Activated effector memory CD4-positive, alpha-beta T cell treated with anti-CD3 and anti-CD28 coated beads, Interleukin-2, amount 50 U/mL, for 16 hours (primary cell): ENCODE data around the gene DDIT4.
"Not testable (repeated sequence)": the region's sequence is repeated elsewhere in the genome, so short reads cannot be mapped to it uniquely, and the experiment has no call there.

ENCODE experiments used
- DNase-seq: peaks from one replicate; pipeline ENCODE4 v3.0.0-alpha.2; 2020

Gene DDIT4

DNA sequence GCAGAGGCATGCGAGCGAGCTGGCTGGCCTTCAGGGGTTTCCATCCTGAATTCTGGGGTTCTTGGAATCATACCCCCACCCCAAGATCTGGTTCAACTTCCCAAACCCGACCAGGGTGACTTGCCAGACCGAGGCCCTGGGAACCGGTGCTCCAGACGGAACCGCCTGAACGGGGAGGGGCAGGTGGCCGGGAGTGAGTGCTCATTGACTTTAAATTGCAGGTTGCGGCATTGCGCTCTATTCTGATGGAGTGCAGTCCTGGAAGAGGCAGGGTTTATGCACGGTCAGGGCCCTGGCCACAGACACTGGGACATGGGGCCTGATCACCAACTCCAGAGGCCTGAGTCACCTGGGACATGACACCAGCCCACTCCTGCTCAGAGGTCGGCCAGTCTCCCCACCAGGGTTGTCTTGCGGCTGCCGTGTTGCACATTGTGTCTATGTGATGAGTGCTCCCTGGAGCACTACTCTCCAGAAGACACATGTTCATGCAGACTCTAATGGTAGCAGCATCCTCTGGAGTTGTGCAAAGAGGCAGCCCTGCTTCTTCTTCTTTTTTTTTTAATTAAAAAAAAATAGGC is 5.8 kb upstream of the DDIT4 start:
- no peak for DNase-seq

DNA sequence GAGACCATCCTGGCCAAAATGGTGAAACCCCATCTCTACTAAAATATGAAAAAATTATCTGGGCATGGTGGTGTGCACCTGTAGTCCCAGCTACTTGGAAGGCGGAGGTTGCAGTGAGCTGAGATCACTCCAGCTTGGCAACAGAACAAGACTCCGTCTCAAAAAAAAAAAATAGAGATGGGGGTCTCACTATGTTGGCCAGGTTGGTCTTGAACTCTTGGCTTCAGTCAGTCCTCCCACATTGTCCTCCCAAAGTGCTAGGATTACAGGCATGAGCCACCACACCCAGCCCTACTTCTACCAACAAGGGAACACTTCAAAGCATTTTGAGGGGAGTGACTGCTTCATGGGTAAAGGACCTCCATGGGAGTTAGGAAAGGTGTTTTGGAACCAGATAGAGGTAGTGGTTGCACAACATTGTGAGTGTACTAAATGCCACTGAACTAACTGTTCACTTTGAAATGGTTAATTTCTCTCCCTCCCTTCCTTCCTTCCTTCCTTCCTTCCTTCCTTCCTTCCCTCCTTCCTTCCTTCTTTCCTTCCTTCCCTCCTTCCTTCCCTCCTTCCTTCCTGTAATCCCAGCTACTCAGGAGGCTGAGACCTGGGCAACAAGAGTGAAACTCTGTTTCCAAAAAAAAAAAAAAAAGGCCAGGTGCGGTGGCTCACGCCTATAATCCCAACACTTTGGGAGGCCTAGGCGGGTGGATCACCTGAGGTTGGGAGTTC is 5.1 kb upstream of the DDIT4 start:
- DNase-seq, result not testable (repeated sequence)

DNA sequence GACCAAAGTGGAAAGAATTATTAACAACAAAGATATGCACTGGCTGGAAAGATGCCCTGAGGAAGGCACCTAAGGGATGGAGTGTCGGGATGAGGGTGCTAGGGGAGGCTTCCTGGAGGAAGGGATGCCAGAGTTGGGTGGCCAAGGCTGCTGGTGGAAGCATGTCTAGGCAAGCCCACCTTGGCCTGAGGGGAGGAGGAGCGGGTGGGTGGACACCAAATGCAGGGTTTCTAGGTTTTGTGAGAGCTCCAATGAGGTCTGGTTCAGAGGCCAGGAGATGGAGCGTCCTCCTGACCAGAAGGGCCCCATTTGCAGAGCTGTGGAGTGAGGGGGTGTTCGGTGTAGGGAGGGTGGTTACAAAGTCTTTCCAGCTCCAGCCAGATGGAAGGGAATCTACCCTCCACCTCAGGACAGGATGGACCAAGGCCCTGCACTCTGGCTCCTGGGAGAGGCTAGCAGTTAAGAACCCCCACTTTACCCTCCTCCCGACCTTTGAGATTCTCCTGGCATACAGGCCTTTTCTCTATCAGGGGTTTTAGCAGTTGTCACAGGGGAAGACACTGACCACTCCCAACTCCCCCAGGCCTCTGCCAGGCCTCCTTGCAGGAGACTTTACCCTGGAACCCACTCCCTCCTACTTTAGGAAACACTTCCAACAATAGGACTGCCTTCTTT is 3.0 kb upstream of the DDIT4 start:
- no peak for DNase-seq

DNA sequence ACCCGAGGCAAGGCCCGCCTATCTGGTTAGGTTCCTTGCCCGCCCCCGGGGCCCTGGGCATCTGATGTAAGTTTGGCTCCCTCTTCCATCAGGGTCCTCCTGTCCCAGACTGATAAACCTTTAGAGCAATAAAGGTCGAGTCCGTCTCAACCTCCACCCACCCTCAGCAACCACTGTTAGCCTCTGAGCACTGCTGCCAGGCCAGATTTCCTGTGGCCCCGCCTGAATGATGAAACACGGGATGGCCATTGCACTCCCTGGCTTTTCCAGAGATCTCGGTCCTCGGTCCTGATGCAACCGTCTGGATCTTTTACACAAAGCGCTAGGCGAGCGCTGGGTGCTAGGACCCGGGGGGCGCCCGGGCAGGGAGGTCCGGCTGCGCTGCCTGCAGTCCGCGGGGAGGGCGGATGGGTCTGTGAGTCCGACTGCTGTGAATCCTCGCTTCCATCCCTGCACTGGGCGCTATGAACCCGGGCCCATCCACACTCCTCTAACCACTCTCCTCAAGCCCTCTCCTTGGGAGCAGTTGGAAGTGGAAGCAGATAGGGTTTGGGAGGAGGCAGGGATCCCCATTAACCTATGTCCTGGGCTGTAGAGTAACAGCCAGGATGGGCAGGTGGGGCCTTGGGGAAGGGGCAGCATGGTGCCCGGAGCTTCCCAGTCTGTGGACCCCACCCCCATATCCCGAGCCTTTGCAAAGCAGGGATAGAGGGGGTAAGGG is 875 bp upstream of the DDIT4 start:
- peak; percentile 76 for DNase-seq

DNA sequence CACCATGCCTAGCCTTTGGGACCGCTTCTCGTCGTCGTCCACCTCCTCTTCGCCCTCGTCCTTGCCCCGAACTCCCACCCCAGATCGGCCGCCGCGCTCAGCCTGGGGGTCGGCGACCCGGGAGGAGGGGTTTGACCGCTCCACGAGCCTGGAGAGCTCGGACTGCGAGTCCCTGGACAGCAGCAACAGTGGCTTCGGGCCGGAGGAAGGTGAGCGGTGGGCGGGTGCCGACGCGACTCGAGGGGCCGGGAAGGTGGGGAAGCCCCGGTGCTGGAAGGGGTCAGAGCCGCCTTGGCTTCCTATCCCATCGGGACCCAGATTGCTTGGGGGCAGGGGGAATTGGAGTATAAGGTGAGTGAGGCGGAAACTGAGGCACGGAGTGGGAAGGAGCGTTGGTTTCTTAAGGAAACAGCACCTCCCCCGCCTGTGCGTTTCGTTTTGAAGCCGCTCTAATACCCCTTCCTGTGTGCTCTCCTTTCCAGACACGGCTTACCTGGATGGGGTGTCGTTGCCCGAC is 547 bp downstream of the DDIT4 start:
- no peak for DNase-seq

DNA sequence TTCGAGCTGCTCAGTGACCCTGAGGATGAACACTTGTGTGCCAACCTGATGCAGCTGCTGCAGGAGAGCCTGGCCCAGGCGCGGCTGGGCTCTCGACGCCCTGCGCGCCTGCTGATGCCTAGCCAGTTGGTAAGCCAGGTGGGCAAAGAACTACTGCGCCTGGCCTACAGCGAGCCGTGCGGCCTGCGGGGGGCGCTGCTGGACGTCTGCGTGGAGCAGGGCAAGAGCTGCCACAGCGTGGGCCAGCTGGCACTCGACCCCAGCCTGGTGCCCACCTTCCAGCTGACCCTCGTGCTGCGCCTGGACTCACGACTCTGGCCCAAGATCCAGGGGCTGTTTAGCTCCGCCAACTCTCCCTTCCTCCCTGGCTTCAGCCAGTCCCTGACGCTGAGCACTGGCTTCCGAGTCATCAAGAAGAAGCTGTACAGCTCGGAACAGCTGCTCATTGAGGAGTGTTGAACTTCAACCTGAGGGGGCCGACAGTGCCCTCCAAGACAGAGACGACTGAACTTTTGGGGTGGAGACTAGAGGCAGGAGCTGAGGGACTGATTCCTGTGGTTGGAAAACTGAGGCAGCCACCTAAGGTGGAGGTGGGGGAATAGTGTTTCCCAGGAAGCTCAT is 1.1 kb downstream of the DDIT4 start:
- peak; percentile 91 for DNase-seq

DNA sequence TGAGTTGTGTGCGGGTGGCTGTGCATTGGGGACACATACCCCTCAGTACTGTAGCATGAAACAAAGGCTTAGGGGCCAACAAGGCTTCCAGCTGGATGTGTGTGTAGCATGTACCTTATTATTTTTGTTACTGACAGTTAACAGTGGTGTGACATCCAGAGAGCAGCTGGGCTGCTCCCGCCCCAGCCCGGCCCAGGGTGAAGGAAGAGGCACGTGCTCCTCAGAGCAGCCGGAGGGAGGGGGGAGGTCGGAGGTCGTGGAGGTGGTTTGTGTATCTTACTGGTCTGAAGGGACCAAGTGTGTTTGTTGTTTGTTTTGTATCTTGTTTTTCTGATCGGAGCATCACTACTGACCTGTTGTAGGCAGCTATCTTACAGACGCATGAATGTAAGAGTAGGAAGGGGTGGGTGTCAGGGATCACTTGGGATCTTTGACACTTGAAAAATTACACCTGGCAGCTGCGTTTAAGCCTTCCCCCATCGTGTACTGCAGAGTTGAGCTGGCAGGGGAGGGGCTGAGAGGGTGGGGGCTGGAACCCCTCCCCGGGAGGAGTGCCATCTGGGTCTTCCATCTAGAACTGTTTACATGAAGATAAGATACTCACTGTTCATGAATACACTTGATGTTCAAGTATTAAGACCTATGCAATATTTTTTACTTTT is 1.8 kb downstream of the DDIT4 start:
- DNase-seq, result no peak

DNA sequence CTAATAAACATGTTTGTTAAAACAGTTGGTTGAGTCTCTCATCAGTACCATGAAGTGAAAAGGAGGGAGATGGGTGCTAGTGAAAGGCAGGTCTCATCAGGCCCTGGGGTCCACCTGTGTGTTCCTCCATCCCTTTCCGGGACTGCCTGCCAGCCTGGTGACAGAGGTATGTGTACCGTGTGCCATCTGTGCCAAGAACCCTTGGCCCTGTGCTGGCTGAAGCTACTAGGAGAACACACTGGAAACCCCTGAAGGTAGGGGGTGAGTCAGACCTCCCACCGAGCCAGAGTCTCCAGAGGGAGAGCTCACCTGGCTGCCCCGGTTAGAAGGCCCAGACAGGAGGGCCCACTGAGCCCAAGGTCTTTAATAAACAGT is 2.3 kb downstream of the DDIT4 start:
- peak; percentile 76 for DNase-seq

DNA sequence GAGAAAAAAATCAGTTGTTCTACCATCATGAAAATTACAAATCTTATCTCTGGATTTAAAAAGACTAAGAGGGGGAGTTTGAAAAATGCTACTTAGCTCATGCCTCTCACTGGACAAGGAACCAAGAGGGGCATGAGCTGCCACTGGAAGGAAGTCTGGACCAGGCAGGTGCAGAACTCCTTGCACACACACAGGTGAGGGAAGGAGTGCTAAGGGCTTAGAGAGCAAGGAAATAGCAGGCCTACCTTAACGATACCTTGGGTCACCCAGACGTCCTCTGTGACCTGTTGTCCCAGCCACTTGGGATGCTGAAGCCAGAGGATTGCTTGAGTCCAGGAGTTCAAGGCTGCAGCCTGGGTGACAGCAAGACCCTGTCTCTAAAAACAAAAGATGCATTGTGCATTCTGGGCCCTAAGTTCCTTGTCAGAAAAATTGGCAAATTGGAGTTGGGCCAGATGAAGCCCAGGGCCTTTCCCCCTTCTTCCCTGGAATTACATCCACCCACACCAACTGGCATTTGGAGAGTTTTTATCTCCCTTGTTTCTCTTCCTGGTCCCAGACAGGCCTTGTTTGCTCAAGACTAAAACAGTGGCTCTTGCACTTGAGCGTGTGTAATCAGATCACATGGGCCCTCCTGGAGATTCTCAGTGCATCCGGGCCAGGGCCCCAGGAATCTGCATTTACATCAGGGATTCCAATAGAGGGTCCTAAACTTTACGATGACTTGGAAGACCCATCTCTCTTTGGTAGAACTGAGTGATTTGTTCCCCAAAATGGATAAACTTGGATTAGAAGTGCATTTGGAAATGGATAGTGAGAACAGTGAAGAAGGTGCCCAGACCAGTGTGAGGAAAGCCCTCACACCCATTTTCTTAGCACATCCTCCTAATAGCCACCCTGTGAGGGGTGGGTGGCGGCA is 3.0 kb downstream of the DDIT4 start:
- DNase-seq, result no peak

DNA sequence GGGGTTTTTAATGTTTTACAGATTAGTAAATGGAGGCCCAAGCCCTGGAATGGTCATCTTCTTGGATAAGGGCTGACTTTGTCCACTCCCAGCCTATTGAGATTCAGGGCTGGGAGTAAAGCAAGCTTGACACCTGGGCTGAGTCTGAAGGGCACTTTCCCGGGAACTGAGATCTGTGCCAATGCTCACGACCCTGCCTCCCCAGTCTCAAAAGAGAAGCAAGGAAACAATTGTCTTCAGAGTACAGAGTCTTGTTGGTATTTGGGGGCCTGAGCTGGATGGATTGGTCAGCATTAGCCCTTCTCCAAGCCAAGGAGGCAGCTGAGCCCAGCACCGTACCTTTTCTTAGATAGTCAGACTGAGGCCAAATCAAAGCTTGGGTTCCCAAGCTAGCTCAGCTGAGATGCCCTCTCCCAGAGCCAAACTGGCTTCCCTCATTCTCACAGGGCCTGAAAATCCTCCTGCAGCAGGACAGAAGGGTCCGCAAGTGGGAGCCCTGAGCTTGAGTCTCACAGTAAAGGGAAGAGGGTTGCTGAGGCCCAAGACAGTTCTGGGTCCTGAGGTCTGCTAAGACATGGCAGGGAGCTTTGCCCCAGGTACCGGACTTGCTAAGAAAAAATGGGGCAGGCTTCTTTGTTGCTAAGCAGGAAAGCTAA is 3.7 kb downstream of the DDIT4 start:
- no peak for DNase-seq

DNA sequence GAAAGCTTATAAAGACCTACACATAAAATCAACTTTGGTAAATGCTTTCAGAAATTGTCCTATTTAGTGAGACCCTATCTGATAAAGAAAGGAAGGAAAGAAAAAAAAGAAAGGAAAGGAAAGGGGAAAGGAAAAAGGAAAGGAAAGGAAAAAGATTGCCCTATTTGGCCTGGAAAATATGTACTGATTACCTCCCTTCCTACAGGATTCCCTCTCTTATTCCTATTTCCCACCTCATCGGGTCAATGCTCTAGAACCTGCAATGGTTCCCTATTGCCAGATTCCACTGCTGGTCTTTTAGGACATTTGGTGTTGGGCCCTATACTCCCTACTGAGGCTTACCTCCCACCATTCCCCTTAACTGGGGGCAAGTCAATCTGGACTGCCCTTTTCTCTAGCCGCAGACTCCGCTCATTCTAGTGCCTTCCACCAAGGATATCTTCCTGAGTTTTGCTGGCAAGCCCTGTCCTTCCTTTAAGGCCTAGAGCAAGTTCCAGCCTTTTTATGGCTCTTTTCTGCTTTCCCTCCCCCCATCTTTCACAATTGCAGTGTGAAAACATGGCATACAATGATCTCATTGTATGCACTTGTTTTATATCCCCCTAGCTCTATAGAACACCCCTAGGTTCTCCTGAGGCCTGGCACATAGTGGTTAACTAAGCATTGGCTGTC is 4.4 kb downstream of the DDIT4 start:
- no peak for DNase-seq

DNA sequence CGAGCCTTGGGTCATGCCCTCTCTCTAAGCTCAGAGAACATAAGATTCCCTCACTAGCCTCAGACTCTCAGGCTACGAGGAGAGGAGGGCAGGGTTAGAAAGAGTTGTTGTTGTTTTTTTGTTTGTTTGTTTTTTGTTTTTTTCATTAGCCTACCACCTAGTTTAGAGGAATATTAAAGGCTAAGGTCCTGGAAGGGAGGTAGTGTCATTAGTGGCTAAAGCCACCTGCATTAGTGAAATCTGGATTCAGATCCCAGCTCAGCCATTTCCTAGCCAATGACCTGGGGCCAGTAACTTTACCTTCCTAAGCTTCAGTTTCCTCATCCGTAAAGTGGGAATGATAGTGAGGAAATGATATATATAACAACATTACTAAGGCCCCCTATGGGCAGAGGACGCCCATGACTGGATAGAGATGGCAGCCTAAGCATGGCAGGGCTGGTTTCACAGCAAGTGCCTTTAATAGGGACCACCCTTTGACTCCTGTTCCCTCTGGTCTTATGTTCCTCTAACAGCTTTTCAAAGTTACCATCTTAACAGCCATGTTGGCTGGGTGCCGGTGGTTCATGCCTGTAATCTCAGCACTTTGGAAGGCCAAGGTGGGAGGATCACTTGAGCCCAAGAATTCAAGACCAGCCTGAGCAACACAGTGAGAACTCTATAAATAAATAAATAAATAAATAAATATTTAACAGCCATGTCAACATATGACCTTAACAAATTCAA is 5.1 kb downstream of the DDIT4 start:
- no peak for DNase-seq

DNA sequence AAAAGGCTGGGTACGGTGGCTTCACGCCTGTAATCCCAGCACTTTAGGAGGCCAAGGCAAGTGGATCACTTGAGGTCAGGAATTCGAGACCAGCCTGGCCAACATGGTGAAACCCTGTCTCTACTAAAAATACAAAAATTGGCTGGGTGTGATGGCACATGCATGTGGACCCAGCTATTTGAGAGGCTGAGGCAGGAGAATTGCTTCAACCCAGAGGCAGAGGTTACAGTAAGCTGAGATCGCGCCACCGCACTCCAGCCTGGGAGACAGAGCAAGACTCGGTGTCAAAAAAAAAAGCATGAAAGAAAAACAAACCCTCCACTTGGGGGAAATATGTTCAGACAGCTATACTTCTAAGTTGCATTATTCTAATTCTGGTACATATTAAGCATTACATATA is 5.9 kb downstream of the DDIT4 start:
- not testable (repeated sequence) for DNase-seq

DNA sequence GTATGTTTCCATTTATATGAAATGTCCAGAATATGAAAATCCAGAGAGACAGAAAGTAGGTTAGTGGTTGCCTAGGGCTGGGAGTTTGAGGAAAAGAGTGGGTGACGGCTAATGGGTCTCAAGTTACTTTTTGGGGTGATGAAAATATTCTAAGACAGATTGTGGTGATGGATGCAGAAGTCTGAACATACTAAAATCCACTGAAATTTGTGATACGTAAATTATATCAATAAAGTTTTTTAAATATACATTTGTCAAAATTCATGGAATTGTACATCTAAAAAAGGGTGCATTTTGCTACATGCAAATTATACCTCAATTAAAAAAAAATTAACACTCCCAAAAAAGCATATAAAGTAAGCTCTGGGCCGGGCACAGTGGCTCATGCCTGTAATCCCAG is 9.4 kb downstream of the DDIT4 start:
- DNase-seq, result no peak

DNA sequence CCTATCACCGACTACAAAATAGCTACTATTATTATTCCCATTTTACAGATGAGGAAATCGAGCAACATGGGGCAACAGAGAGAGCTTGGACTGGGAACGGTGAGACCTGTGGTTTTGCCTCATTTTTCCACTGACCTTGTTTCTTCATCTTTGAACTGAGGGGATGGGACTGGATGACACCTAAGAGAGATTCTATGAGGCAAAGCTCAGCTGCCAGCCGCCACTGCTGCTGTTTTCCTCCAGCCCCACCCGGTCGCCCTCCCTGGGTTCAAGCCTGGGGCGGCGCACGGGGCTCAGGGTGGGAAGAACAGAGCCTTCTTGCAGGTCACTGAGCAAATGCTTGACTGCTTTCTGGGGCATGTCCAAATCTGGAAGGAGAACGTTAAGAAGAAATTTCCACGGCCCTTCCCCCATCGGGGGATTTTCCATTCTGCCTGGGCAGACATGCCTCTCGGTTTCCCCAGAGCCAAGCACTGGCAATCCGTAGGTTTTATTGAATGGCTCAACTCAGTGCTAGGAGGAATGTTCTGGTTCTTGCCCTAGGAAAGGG is 12.3 kb downstream of the DDIT4 start:
- no peak for DNase-seq

DNA sequence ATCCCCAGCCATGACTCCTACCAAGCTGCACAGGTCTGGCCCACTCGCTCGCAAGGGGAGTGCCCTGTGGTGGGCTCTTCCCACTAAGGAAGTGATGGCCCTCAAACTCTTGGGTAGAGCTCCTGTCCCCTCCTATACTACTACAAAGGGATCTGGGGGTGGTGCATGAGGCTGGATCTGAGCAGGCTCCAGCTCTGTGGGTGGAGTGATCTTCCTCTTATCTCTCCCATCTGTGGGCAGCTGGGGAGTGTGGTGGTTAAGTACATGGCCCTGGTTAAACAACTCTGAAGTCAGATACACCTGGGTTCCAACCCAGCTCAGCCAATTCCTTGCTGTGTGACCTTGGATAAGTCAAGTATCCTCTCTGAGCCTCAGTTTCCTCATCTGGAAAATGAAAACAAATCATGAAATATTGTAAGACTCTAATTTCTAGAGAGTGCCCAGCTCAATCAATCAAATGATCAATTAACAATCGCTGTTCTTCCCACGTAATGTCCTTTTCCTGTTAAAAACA is 17.4 kb downstream of the DDIT4 start:
- peak; percentile 76 for DNase-seq

DNA sequence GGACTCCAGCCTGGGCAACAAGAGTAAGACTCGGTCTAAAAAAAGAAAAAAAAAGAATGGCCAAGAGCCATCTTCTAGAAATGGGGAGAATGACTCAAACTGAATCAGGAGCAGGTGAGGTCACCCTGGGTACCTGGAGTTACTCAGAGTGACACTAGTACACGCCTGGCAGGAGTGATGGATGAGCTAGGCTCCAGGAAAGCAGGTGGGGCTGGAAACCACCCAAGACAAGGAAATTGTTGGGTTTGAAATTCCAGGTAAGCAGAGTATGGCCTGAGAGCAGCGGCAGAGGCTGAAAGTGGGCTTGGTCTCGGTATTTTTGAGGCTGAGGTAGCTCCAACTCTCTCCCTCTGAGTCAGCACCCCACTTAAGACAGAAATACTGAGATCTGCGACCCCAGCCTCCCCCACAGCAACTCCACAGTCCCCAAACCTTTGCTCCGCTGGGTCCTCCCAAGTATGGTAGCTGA is 18.5 kb downstream of the DDIT4 start:
- DNase-seq, result peak; percentile 84

DNA sequence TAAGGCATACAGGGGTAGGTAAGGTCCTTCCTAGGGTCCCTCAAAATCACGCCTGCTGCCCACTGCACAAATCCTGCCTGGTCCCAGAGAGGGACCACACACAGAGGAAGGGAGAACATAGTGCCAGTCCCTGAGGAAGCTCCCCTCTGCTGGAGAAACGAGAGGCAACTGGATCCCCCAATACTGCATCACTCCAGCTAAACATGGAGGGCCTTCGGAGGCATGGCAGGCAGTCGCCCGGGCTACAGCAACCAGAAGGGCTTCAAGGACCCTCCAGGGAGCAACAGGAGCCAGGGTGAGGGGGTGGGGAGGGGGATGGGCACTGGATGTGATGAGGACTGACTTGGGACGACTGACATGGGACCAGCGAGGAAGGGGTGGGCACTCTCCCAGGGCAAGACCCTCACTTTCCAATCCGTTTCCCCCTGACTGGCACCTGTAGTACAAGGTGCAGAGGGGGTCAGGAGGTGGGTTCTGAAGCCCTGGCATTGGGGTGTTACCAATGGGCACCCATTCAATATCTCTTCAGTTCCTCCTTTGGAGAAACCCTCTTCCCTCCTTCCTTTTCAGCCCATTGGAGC is 21.7 kb downstream of the DDIT4 start:
- no peak for DNase-seq
